SK-N-SH (cell line): ENCODE measurements around the gene CLMN. TPM values are rescaled to one million over a fixed set of nuclear protein-coding genes. Genes with fewer than 3 reads are reported as not detected.

Source experiments
- CTCF ChIA-PET: fragments of 300-600, 350-600 bp; formaldehyde crosslinking; extraction: SDS; loops from one replicate; lab custom pipeline; 2021; lab: Yijun Ruan, JAX
- POLR2A ChIA-PET: fragments of 350-600 bp; sonication (Branson Sonifier 250); formaldehyde crosslinking; extraction: SDS; loops from one replicate; lab custom pipeline; 2020; ENCODE audit warnings: antibody characterized with exemption, inconsistent platforms; lab: Yijun Ruan, JAX
- DNase-seq: peaks from one replicate; pipeline ENCODE4 v3.0.0; 2012
- H2AFZ ChIP-seq: fragments of 200-600 bp; sonication (generic); 2 replicates; pipeline ENCODE4 v1.8.1; 2016; ENCODE audit warnings: antibody characterized with exemption, mild to moderate bottlenecking, low read depth
- H3F3A ChIP-seq: fragments of 200-600 bp; sonication (generic); replicated peaks from 2 replicates; pipeline ENCODE3; 2016; ENCODE audit warnings: antibody characterized with exemption, mild to moderate bottlenecking; ENCODE audit not compliant: insufficient read depth
- H3K27ac ChIP-seq, 2 experiments: fragments of 200-500 bp in 1 of 2; fragments of 200-600 bp in 1 of 2; sonication (Bioruptor generic) in 1 of 2; sonication (generic), shearing (Covaris generic) in 1 of 2; 2 replicates each; pipeline versions ENCODE4 v1.5.1 to v1.6.1; 2014 to 2016; ENCODE audit warnings: low read depth in 2 of 2, inconsistent platforms in 1 of 2, low read length in 1 of 2, mild to moderate bottlenecking in 1 of 2, mixed read lengths in 1 of 2
- H3K27me3 ChIP-seq: fragments of 200-600 bp; sonication (generic), shearing (Covaris generic); 2 replicates; pipeline ENCODE4 v1.6.1; 2016; ENCODE audit warnings: mixed run types; ENCODE audit not compliant: insufficient read depth
- H3K36me3 ChIP-seq, 2 experiments: fragments of 200-500 bp in 1 of 2; fragments of 200-600 bp in 1 of 2; sonication (Bioruptor generic) in 1 of 2; sonication (generic) in 1 of 2; replicated peaks in 1 of 2; 2 replicates each; pipeline versions ENCODE3 to v1.5.1; 2014 to 2016; ENCODE audit warnings: low read length in 1 of 2, mild to moderate bottlenecking in 1 of 2; ENCODE audit not compliant: insufficient read depth in 2 of 2, control insufficient read depth in 1 of 2
- H3K4me1 ChIP-seq, 2 experiments: fragments of 200-500 bp in 1 of 2; fragments of 200-600 bp in 1 of 2; sonication (Bioruptor generic) in 1 of 2; sonication (generic), shearing (Covaris generic) in 1 of 2; 2 replicates each; pipeline versions ENCODE4 v1.5.1 to v1.6.1; 2014 to 2016; ENCODE audit warnings: low read depth in 1 of 2, low read length in 1 of 2, mixed run types in 1 of 2; ENCODE audit not compliant: insufficient read depth in 2 of 2, control insufficient read depth in 1 of 2
- H3K4me2 ChIP-seq: fragments of 200-600 bp; sonication (generic), shearing (Covaris generic); 2 replicates; pipeline ENCODE4 v1.6.1; 2017; ENCODE audit warnings: mixed run types
- H3K4me3 ChIP-seq, 2 experiments: fragments of 200-500 bp in 1 of 2; fragments of 200-600 bp in 1 of 2; sonication (Bioruptor generic) in 1 of 2; sonication (generic), shearing (Covaris generic) in 1 of 2; 2 replicates each; pipeline versions ENCODE4 v1.5.1 to v1.8.1; 2014 to 2016; ENCODE audit warnings: low read depth in 2 of 2, inconsistent platforms in 1 of 2, low read length in 1 of 2, mild to moderate bottlenecking in 1 of 2, mixed read lengths in 1 of 2, moderate library complexity in 1 of 2
- H3K79me2 ChIP-seq: fragments of 200-600 bp; sonication (generic); 2 replicates; pipeline ENCODE4 v1.8.1; 2017; ENCODE audit warnings: mild to moderate bottlenecking; ENCODE audit not compliant: insufficient read depth
- H3K9ac ChIP-seq: fragments of 200-600 bp; sonication (generic); 2 replicates; pipeline ENCODE4 v1.6.1; 2017; ENCODE audit warnings: mixed run types
- H3K9me2 ChIP-seq: fragments of 200-600 bp; sonication (generic); 2 replicates; pipeline ENCODE4 v1.6.1; 2017; ENCODE audit warnings: mixed run types
- H3K9me3 ChIP-seq: fragments of 200-600 bp; sonication (generic); 2 replicates; pipeline ENCODE4 v1.6.1; 2017; ENCODE audit warnings: mixed run types, mild to moderate bottlenecking, moderate library complexity
- H4K20me1 ChIP-seq: fragments of 200-600 bp; sonication (generic); 2 replicates; pipeline ENCODE4 v1.6.1; 2017; ENCODE audit warnings: mild to moderate bottlenecking, mixed run types; ENCODE audit not compliant: insufficient read depth
- ELF1 ChIP-seq: IDR thresholded peaks from 2 replicates; pipeline ENCODE4 v1.4.0; 2012
- EP300 ChIP-seq, 2 experiments: IDR thresholded peaks; 2 replicates each; pipeline versions ENCODE4 v1.4.0 to v1.6.1; 2012; ENCODE audit warnings: borderline replicate concordance in 1 of 2, low read depth in 1 of 2, low read length in 1 of 2
- EZH2phosphoT487 ChIP-seq: fragments of 200-600 bp; sonication (generic); IDR thresholded peaks from 2 replicates; pipeline ENCODE4 v1.6.1; 2017; ENCODE audit warnings: low read depth, mixed run types, mild to moderate bottlenecking, antibody characterized with exemption, moderate library complexity, borderline replicate concordance
- FOSL2 ChIP-seq: IDR thresholded peaks from 2 replicates; pipeline ENCODE4 v1.4.0; 2012; ENCODE audit warnings: low read depth, mild to moderate bottlenecking, moderate library complexity, borderline replicate concordance
- FOXJ3 ChIP-seq: sonication (generic); formaldehyde crosslinking; IDR thresholded peaks from 2 replicates; pipeline ENCODE4 v1.5.1; 2020; ENCODE audit warnings: mild to moderate bottlenecking, missing genetic modification reagents
- GABPA ChIP-seq: IDR thresholded peaks from 2 replicates; pipeline ENCODE4 v1.4.0; 2012; ENCODE audit warnings: low read depth, mild to moderate bottlenecking
- JUND ChIP-seq: IDR thresholded peaks from 2 replicates; pipeline ENCODE4 v1.4.0; 2012
- MXI1 ChIP-seq: IDR thresholded peaks from 2 replicates; pipeline ENCODE4 v1.6.1; 2012; ENCODE audit warnings: mild to moderate bottlenecking, low read depth, low read length, improper control_type of control experiment
- NFIC ChIP-seq: IDR thresholded peaks from 2 replicates; pipeline ENCODE4 v1.4.0; 2012; ENCODE audit warnings: borderline replicate concordance
- NRF1 ChIP-seq: IDR thresholded peaks from 2 replicates; pipeline ENCODE4 v1.6.1; 2012; ENCODE audit warnings: low read depth, mild to moderate bottlenecking, low read length
- RCOR1 ChIP-seq: fragments of 150-350 bp; IDR thresholded peaks from 2 replicates; pipeline ENCODE4 v1.6.1; 2017; ENCODE audit warnings: antibody characterized with exemption, low read length
- RFX5 ChIP-seq: IDR thresholded peaks from 2 replicates; pipeline ENCODE4 v1.6.1; 2012; ENCODE audit warnings: mild to moderate bottlenecking, improper control_type of control experiment, low read length
- SMC3 ChIP-seq: IDR thresholded peaks from 2 replicates; pipeline ENCODE4 v1.6.1; 2012; ENCODE audit warnings: low read depth, low read length, improper control_type of control experiment
- TAF1 ChIP-seq: IDR thresholded peaks from 2 replicates; pipeline ENCODE4 v1.6.1; 2012; ENCODE audit warnings: low read depth, mild to moderate bottlenecking, low read length, moderate library complexity, borderline replicate concordance
- TCF12 ChIP-seq: IDR thresholded peaks from 2 replicates; pipeline ENCODE4 v1.4.0; 2012
- WGBS: methylation state at CpG from one replicate; pipeline ENCODE4 v1.1.6; 2017; ENCODE audit warnings: low lambda C conversion rate; 5-methylcytosine and 5-hydroxymethylcytosine counted together
- polyA plus RNA-seq, 3 experiments: library from polyadenylated mRNA; depleted of rRNA; stranded (reverse); fragments of >200 nt; gene quantifications; 2 replicates each; pipeline ENCODE4 v1.2.3, GENCODE V29; 2012
- TF ChIP-seq, protein P1 (sequence below): IDR thresholded peaks from 2 replicates; pipeline ENCODE4 v1.6.1; 2012; ENCODE audit warnings: mild to moderate bottlenecking, low read depth, low read length, moderate library complexity
- TF ChIP-seq, protein P2 (sequence below): IDR thresholded peaks from 2 replicates; pipeline ENCODE4 v1.4.0; 2012; ENCODE audit warnings: low read depth, borderline replicate concordance
- TF ChIP-seq, protein P3 (sequence below): fragments of 200-600 bp; sonication (generic); IDR thresholded peaks from 2 replicates; pipeline ENCODE4 v1.6.1; 2017; ENCODE audit warnings: antibody characterized with exemption, mild to moderate bottlenecking, moderate library complexity
- TF ChIP-seq, protein P4 (sequence below): fragments of 150-350 bp; IDR thresholded peaks from 2 replicates; pipeline ENCODE4 v1.6.1; 2017; ENCODE audit warnings: antibody characterized with exemption, low read length, low read depth, borderline replicate concordance
- TF ChIP-seq, protein P5 (sequence below): fragments of 150-350 bp; IDR thresholded peaks from 2 replicates; pipeline ENCODE4 v1.6.1; 2016; ENCODE audit warnings: mild to moderate bottlenecking, low read depth, low read length

CLMN gene
- polyA plus RNA-seq, 1 of the 3 experiments (the other 2 are of a cell fraction), result 1.4 TPM

DNA sequence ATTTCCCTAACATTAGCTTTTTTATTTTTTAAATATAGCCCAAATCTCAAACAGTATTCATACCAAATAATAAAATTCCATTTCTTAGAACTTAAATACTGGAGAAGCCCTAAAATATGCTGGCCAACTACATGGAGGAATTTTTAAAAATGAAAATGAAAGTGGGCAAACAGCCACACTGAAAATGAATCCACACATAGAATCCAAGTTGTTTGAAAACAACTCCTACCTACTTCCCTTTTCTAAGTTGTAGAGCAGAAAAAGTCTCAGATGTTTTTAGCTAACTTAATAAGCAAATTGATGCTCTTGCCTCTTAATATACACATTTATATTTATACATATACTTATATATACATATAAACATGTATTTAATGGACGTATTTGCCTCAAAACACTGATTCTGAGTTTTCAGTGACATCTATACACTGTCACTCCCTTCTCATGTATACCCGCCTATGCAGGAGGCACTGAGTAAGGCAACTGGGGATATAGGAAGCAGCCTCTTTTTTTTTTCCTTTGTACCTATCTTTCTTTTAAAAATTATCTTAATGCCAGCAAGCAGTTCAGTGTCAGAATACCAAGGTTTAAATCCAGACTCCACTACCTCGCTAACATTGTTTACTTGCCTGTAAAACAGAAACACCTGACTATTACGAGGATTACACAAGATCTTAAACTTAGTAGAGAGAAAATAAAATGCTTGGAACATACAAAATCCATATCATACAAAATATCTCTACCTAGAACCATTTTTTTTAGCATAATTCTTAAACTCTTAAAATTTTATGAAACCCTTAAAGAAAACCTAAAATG, 175.7 kb downstream of the CLMN start (continued):
- TF ChIP-seq, protein P1, sequence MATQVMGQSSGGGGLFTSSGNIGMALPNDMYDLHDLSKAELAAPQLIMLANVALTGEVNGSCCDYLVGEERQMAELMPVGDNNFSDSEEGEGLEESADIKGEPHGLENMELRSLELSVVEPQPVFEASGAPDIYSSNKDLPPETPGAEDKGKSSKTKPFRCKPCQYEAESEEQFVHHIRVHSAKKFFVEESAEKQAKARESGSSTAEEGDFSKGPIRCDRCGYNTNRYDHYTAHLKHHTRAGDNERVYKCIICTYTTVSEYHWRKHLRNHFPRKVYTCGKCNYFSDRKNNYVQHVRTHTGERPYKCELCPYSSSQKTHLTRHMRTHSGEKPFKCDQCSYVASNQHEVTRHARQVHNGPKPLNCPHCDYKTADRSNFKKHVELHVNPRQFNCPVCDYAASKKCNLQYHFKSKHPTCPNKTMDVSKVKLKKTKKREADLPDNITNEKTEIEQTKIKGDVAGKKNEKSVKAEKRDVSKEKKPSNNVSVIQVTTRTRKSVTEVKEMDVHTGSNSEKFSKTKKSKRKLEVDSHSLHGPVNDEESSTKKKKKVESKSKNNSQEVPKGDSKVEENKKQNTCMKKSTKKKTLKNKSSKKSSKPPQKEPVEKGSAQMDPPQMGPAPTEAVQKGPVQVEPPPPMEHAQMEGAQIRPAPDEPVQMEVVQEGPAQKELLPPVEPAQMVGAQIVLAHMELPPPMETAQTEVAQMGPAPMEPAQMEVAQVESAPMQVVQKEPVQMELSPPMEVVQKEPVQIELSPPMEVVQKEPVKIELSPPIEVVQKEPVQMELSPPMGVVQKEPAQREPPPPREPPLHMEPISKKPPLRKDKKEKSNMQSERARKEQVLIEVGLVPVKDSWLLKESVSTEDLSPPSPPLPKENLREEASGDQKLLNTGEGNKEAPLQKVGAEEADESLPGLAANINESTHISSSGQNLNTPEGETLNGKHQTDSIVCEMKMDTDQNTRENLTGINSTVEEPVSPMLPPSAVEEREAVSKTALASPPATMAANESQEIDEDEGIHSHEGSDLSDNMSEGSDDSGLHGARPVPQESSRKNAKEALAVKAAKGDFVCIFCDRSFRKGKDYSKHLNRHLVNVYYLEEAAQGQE, result no peak
- TF ChIP-seq GABPA (no peak), EP300 (IDR thresholded peaks at IDR 0.05; ENCODE audit: borderline replicate concordance in 1 of 2, low read depth in 1 of 2, low read length in 1 of 2) (no peak)
- TF ChIP-seq, protein P2, sequence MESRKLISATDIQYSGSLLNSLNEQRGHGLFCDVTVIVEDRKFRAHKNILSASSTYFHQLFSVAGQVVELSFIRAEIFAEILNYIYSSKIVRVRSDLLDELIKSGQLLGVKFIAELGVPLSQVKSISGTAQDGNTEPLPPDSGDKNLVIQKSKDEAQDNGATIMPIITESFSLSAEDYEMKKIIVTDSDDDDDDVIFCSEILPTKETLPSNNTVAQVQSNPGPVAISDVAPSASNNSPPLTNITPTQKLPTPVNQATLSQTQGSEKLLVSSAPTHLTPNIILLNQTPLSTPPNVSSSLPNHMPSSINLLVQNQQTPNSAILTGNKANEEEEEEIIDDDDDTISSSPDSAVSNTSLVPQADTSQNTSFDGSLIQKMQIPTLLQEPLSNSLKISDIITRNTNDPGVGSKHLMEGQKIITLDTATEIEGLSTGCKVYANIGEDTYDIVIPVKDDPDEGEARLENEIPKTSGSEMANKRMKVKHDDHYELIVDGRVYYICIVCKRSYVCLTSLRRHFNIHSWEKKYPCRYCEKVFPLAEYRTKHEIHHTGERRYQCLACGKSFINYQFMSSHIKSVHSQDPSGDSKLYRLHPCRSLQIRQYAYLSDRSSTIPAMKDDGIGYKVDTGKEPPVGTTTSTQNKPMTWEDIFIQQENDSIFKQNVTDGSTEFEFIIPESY, result no peak

DNA sequence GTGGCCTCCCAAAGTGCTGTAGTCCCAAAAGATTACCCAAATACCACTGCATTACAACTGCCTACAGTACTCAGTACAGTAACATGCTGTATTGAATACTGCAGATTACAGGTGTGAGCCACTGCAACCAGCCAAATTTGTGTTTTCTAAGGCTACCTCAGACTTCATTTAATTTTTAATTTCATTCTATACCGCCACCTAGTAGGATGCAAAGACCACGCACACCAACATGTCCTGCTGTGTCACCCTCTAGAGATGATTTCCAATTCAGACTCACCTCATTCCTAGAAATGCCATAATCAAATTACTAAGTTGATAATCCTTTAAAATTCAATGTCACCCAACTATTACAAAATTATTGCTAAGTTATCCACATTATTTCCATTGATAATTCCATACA, 177.5 kb downstream of the CLMN start:
- no peaks in the 10 kb centered on the region for H3K9me2 ChIP-seq
- no peak overlapping the region for H3K4me3 ChIP-seq
- ChIA-PET POLR2A (no interaction called here), CTCF (no interaction called here)
- H3K79me2 ChIP-seq, result peaks cover 97% of the 10 kb centered on the region
- peaks cover 3 to 30% of the 10 kb centered on the region in 2 experiments; a peak in 3 of 4 replicates for H3K4me1 ChIP-seq
- no peak overlapping the region for H3K27ac ChIP-seq
- H2AFZ ChIP-seq, result no peak overlapping the region
- H3K4me2 ChIP-seq, result no peak overlapping the region
- no peaks in the 10 kb centered on the region for H3K27me3 ChIP-seq
- peaks cover 11% of the 10 kb centered on the region for H3F3A ChIP-seq
- 0 out of 2 replicates have a peak, but pooled peaks cover 8% of the 10 kb centered on the region for H3K9me3 ChIP-seq
- peaks cover 32% of the 10 kb centered on the region for H4K20me1 ChIP-seq
- peaks cover 3 to 13% of the 10 kb centered on the region in 2 experiments for H3K36me3 ChIP-seq
- 100% methylated on average over 2 of the region's 2 CpGs for WGBS
- H3K9ac ChIP-seq, result no peak overlapping the region
- DNase-seq, result no peak
- TF ChIP-seq, protein P3, sequence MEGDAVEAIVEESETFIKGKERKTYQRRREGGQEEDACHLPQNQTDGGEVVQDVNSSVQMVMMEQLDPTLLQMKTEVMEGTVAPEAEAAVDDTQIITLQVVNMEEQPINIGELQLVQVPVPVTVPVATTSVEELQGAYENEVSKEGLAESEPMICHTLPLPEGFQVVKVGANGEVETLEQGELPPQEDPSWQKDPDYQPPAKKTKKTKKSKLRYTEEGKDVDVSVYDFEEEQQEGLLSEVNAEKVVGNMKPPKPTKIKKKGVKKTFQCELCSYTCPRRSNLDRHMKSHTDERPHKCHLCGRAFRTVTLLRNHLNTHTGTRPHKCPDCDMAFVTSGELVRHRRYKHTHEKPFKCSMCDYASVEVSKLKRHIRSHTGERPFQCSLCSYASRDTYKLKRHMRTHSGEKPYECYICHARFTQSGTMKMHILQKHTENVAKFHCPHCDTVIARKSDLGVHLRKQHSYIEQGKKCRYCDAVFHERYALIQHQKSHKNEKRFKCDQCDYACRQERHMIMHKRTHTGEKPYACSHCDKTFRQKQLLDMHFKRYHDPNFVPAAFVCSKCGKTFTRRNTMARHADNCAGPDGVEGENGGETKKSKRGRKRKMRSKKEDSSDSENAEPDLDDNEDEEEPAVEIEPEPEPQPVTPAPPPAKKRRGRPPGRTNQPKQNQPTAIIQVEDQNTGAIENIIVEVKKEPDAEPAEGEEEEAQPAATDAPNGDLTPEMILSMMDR, result no peak
- TF ChIP-seq TCF12 (no peak), MXI1 (no peak), EZH2phosphoT487 (no peak), FOSL2 (no peak), ELF1 (no peak), RFX5 (no peak), NRF1 (no peak), JUND (no peak), TAF1 (no peak), RCOR1 (no peak), FOXJ3 (CRISPR knock-in tag) (no peak), NFIC (no peak), SMC3 (no peak)
- TF ChIP-seq, protein P4, sequence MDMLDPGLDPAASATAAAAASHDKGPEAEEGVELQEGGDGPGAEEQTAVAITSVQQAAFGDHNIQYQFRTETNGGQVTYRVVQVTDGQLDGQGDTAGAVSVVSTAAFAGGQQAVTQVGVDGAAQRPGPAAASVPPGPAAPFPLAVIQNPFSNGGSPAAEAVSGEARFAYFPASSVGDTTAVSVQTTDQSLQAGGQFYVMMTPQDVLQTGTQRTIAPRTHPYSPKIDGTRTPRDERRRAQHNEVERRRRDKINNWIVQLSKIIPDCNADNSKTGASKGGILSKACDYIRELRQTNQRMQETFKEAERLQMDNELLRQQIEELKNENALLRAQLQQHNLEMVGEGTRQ, result no peak
- TF ChIP-seq, protein P5, sequence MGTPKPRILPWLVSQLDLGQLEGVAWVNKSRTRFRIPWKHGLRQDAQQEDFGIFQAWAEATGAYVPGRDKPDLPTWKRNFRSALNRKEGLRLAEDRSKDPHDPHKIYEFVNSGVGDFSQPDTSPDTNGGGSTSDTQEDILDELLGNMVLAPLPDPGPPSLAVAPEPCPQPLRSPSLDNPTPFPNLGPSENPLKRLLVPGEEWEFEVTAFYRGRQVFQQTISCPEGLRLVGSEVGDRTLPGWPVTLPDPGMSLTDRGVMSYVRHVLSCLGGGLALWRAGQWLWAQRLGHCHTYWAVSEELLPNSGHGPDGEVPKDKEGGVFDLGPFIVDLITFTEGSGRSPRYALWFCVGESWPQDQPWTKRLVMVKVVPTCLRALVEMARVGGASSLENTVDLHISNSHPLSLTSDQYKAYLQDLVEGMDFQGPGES, result no peak
